ENCODE measurements around the gene COX6A2.

- TF ChIP-seq POLR2A (IDR thresholded peaks at IDR 0.05) (no peak), CTCF (IDR thresholded peaks at IDR 0.05) (no peak)
Observed at GRCh38 chr16:31455601-31456314, 27.6 kb upstream of the COX6A2 start.

All from suprapubic skin (tissue), 3 donors.